ENCODE data around the gene RANBP1. TPM values are rescaled to one million over a fixed set of nuclear protein-coding genes. Genes with fewer than 3 reads are reported as not detected.

RANBP1 gene
- total and polyA plus RNA-seq, 9 of the 15 experiments (the other 6 are each of a cell fraction or from before 2014, with no cell fraction given) = 162 to 2,891 (median 1,289) TPM

- TF ChIP-seq TAF9B (IDR thresholded peaks at IDR 0.05; ENCODE audit: partially characterized antibody) (no peak), ZNF511 (CRISPR knock-in tag; IDR thresholded peaks at IDR 0.05) (no peak), ZNF740 (CRISPR knock-in tag; IDR thresholded peaks at IDR 0.05) (no peak), ZNF740 (tag; IDR thresholded peaks at IDR 0.05) (no peak), HMGXB4 (CRISPR knock-in tag; IDR thresholded peaks at IDR 0.05) (no peak), CBX3 (IDR thresholded peaks at IDR 0.05; ENCODE audit: borderline replicate concordance in 1 of 2, low read length in 2 of 2) (no peak), E2F3 (CRISPR knock-in tag; IDR thresholded peaks at IDR 0.05) (no peak), RBM22 (IDR thresholded peaks at IDR 0.05; ENCODE audit: low read depth, low read length, poor library complexity, severe bottlenecking) (peak; percentile 72), BRD4 (IDR thresholded peaks at IDR 0.05) (no peak), SNAPC5 (CRISPR knock-in tag; IDR thresholded peaks at IDR 0.05) (no peak), IRF2 (CRISPR knock-in tag; IDR thresholded peaks at IDR 0.05) (peak; percentile 71; the same call in 1 of the 2 replicates), ZNF431 (CRISPR knock-in tag; IDR thresholded peaks at IDR 0.05) (no peak), SUPT5H (IDR thresholded peaks at IDR 0.05) (peak; percentile 50; the same call in 1 of the 2 replicates), L3MBTL2 (IDR thresholded peaks at IDR 0.05) (no peak), ZNF12 (CRISPR knock-in tag; IDR thresholded peaks at IDR 0.05) (0 out of 2 replicates have a peak, but pooled peaks have one; percentile 7), MAFG (tag; conservative IDR thresholded peaks at IDR 0.05) (no peak), TOE1 (IDR thresholded peaks at IDR 0.05; ENCODE audit: borderline replicate concordance) (no peak), TOE1 (CRISPR knock-in tag; IDR thresholded peaks at IDR 0.05; ENCODE audit: borderline replicate concordance, low read depth) (no peak)
These were observed 14.3 kb upstream of the RANBP1 start (continued) for GRCh38 chr22:20101638-20102037.

Measured in K562 (cell line).